Neural progenitor cell (in vitro differentiated cells): ENCODE data around the gene STXBP5. TPM values are rescaled to one million over a fixed set of nuclear protein-coding genes. Genes with fewer than 3 reads are reported as not detected.

Experiments used
- DNase-seq: peaks from one replicate; pipeline ENCODE4 v3.0.0-alpha.2; 2016; ENCODE audit warnings: low spot score
- H2AFZ ChIP-seq: fragments of 200-600 bp; sonication (generic); replicated peaks from 2 replicates; pipeline ENCODE4 v1.6.1; 2016; ENCODE audit warnings: antibody characterized with exemption
- H3F3A ChIP-seq: fragments of 200-600 bp; sonication (generic); 2 replicates; pipeline ENCODE4 v1.6.1; 2016; ENCODE audit warnings: antibody characterized with exemption, low read depth
- H3K27ac ChIP-seq: fragments of 200-600 bp; sonication (generic); 2 replicates; pipeline ENCODE4 v1.5.1; 2016; ENCODE audit warnings: mild to moderate bottlenecking
- H3K27me3 ChIP-seq: fragments of 200-600 bp; sonication (generic); 2 replicates; pipeline ENCODE4 v1.6.1; 2016; ENCODE audit warnings: mild to moderate bottlenecking, moderate library complexity
- H3K36me3 ChIP-seq: fragments of 200-600 bp; sonication (generic); 2 replicates; pipeline ENCODE4 v1.5.1; 2016
- H3K4me1 ChIP-seq: fragments of 200-600 bp; sonication (generic); 2 replicates; pipeline ENCODE4 v1.6.1; 2016; ENCODE audit warnings: mixed run types
- H3K4me2 ChIP-seq: fragments of 200-600 bp; sonication (generic); 2 replicates; pipeline ENCODE4 v1.6.1; 2016
- H3K4me3 ChIP-seq: fragments of 200-600 bp; sonication (generic); 2 replicates; pipeline ENCODE4 v1.5.1; 2016
- H3K79me2 ChIP-seq: fragments of 200-600 bp; sonication (generic); 2 replicates; pipeline ENCODE4 v1.6.1; 2016; ENCODE audit warnings: low read depth
- H3K9ac ChIP-seq: fragments of 200-600 bp; sonication (generic); 2 replicates; pipeline ENCODE4 v1.6.1; 2016
- H3K9me3 ChIP-seq: fragments of 200-600 bp; sonication (generic); 2 replicates; pipeline ENCODE4 v1.5.1; 2016; ENCODE audit warnings: low read depth
- H4K20me1 ChIP-seq: fragments of 200-600 bp; sonication (generic); 2 replicates; pipeline ENCODE4 v1.6.1; 2016; ENCODE audit warnings: low read depth
- H3K27ac Mint-ChIP-seq: 3 replicates; pipeline ENCODE4 v1.8.0; 2021; ENCODE audit warnings: mixed read lengths
- H3K27me3 Mint-ChIP-seq: 2 replicates; pipeline ENCODE4 v1.8.0; 2022; ENCODE audit warnings: low read depth, mild to moderate bottlenecking, inconsistent platforms, moderate library complexity, mixed read lengths; ENCODE audit not compliant: insufficient read depth
- H3K36me3 Mint-ChIP-seq: 3 replicates; pipeline ENCODE4 v1.8.0; 2021; ENCODE audit warnings: mixed read lengths
- H3K4me1 Mint-ChIP-seq: 3 replicates; pipeline ENCODE4 v1.8.0; 2021; ENCODE audit warnings: mixed read lengths
- H3K4me3 Mint-ChIP-seq: 3 replicates; pipeline ENCODE4 v1.8.0; 2021; ENCODE audit warnings: mild to moderate bottlenecking, moderate library complexity, mixed read lengths
- H3K9me3 Mint-ChIP-seq: 3 replicates; pipeline ENCODE4 v1.8.0; 2020; ENCODE audit warnings: mixed read lengths
- CTCF ChIP-seq: fragments of 200-600 bp; sonication (generic); IDR thresholded peaks from 2 replicates; pipeline ENCODE4 v1.5.1; 2017; ENCODE audit warnings: antibody characterized with exemption, mild to moderate bottlenecking
- EZH2 ChIP-seq: fragments of 200-600 bp; sonication (generic); IDR thresholded peaks from 2 replicates; pipeline ENCODE4 v1.6.1; 2017; ENCODE audit warnings: antibody characterized with exemption, mild to moderate bottlenecking, moderate library complexity
- EZH2phosphoT487 ChIP-seq: fragments of 200-600 bp; sonication (generic); IDR thresholded peaks from 2 replicates; pipeline ENCODE4 v1.6.1; 2017; ENCODE audit warnings: antibody characterized with exemption
- total RNA-seq: library from RNA; depleted of rRNA; stranded (reverse); fragments of >200 nt; gene quantifications from 2 replicates; pipeline ENCODE4 v1.2.3, GENCODE V29; 2015; ENCODE audit warnings: low replicate concordance

The STXBP5 gene
- total RNA-seq, 1 donor from 2014 or later: 12.0 TPM

GRCh38 chr6:147170269-147170668 lies 33.9 kb upstream of the STXBP5 start:
- Histone ChIP-seq H3K4me3 (no peak overlapping the region), H2AFZ (no peak overlapping the region), H3K79me2 (no peaks in the 10 kb centered on the region), H4K20me1 (no peaks in the 10 kb centered on the region), H3K36me3 (no peaks in the 10 kb centered on the region), H3K4me2 (no peak overlapping the region), H3K9ac (no peak overlapping the region), H3K27ac (no peak overlapping the region), H3K9me3 (no peaks in the 10 kb centered on the region), H3K4me1 (no peaks in the 10 kb centered on the region), H3K27me3 (no peaks in the 10 kb centered on the region), H3F3A (no peaks in the 10 kb centered on the region)
- no peak for TF ChIP-seq EZH2
- no peak for TF ChIP-seq CTCF
- TF ChIP-seq EZH2phosphoT487: no peak
- Mint-ChIP-seq H3K27me3 (no peaks in the 10 kb centered on the region), H3K9me3 (no peaks in the 10 kb centered on the region), H3K27ac (no peak overlapping the region), H3K36me3 (no peaks in the 10 kb centered on the region), H3K4me3 (no peak overlapping the region), H3K4me1 (peaks cover 8% of the 10 kb centered on the region)
- DNase-seq: no peak

- H3K4me1 ChIP-seq: no peaks in the 10 kb centered on the region
- Mint-ChIP-seq H3K27me3 (no peaks in the 10 kb centered on the region), H3K27ac (no peak overlapping the region), H3K4me3 (no peak overlapping the region), H3K9me3 (no peaks in the 10 kb centered on the region), H3K4me1 (peaks cover 8% of the 10 kb centered on the region), H3K36me3 (no peaks in the 10 kb centered on the region)
- H3F3A ChIP-seq: no peaks in the 10 kb centered on the region
- H3K79me2 ChIP-seq: no peaks in the 10 kb centered on the region
- H3K27ac ChIP-seq: no peak overlapping the region
- DNase-seq: no peak
- no peak overlapping the region for H3K4me2 ChIP-seq
- no peaks in the 10 kb centered on the region for H4K20me1 ChIP-seq
- no peaks in the 10 kb centered on the region for H3K27me3 ChIP-seq
- H3K9ac ChIP-seq: no peak overlapping the region
- H3K4me3 ChIP-seq: no peak overlapping the region
- no peaks in the 10 kb centered on the region for H3K9me3 ChIP-seq
- no peak overlapping the region for H2AFZ ChIP-seq
- TF ChIP-seq EZH2 (no peak), CTCF (no peak), EZH2phosphoT487 (no peak)
- H3K36me3 ChIP-seq: no peaks in the 10 kb centered on the region
Measured at GRCh38 chr6:147173140-147173539, 31.1 kb upstream of the STXBP5 start.

- no peaks in the 10 kb centered on the region for H3K9me3 ChIP-seq
- H3K36me3 ChIP-seq: no peaks in the 10 kb centered on the region
- Mint-ChIP-seq H3K4me3 (no peak overlapping the region), H3K9me3 (no peaks in the 10 kb centered on the region), H3K36me3 (no peaks in the 10 kb centered on the region), H3K27ac (no peak overlapping the region), H3K27me3 (no peaks in the 10 kb centered on the region), H3K4me1 (peaks cover 8% of the 10 kb centered on the region)
- no peak overlapping the region for H3K27ac ChIP-seq
- H3K4me3 ChIP-seq: no peak overlapping the region
- H3K27me3 ChIP-seq: no peaks in the 10 kb centered on the region
- H3K9ac ChIP-seq: no peak overlapping the region
- TF ChIP-seq EZH2 (no peak), EZH2phosphoT487 (no peak), CTCF (no peak)
- no peaks in the 10 kb centered on the region for H4K20me1 ChIP-seq
- no peak for DNase-seq
- no peak overlapping the region for H2AFZ ChIP-seq
- no peaks in the 10 kb centered on the region for H3K79me2 ChIP-seq
- no peak overlapping the region for H3K4me2 ChIP-seq
- H3K4me1 ChIP-seq: no peaks in the 10 kb centered on the region
- no peaks in the 10 kb centered on the region for H3F3A ChIP-seq
Measured at GRCh38 chr6:147173675-147174308, 30.4 kb upstream of the STXBP5 start.
